ENCODE measurements around the gene RRP8. TPM values are rescaled to one million over a fixed set of nuclear protein-coding genes. Genes with fewer than 3 reads are reported as not detected.
A peak's percentile ranks its signal among the peaks of the same experiment; 100 is the strongest.

The RRP8 gene
- total and polyA plus RNA-seq, 9 of the 15 experiments (the other 6 are each of a cell fraction or from before 2014, with no cell fraction given): 5.7 to 47.3 (median 32.6) TPM

- peak in 2 of 3 experiments; percentile 65 to 93; a peak in 4 of 6 replicates for TF ChIP-seq ZBTB11 (CRISPR knock-in tag; IDR thresholded peaks at IDR 0.05)
- no peak for TF ChIP-seq POLR3G (IDR thresholded peaks at IDR 0.05; ENCODE audit: extremely low read depth, insufficient read length, insufficient replicate concordance)
- TF ChIP-seq CHD4 (IDR thresholded peaks at IDR 0.05; ENCODE audit: insufficient read depth, insufficient replicate concordance, low read depth, low read length, poor library complexity, severe bottlenecking): no peak
- TF ChIP-seq SRSF9 (IDR thresholded peaks at IDR 0.05; ENCODE audit: borderline replicate concordance, low read depth, low read length): no peak
- no peak for TF ChIP-seq ILF3 (IDR thresholded peaks at IDR 0.05; ENCODE audit: borderline replicate concordance)
- TF ChIP-seq FOXJ3 (CRISPR knock-in tag; IDR thresholded peaks at IDR 0.05): no peak
- TF ChIP-seq DDX20 (tag; IDR thresholded peaks at IDR 0.05; ENCODE audit: low read depth): no peak
- no peak for TF ChIP-seq MCM3 (IDR thresholded peaks at IDR 0.05)
- no peak for TF ChIP-seq SETDB1 (IDR thresholded peaks at IDR 0.05; ENCODE audit: low read length)
- TF ChIP-seq HSF4 (CRISPR knock-in tag; IDR thresholded peaks at IDR 0.05; ENCODE audit: borderline replicate concordance): no peak
- no peak for TF ChIP-seq ZNF668 (CRISPR knock-in tag; IDR thresholded peaks at IDR 0.05)
- no peak for TF ChIP-seq USF2 (CRISPR knock-in tag; IDR thresholded peaks at IDR 0.05)
- no peak for TF ChIP-seq SP2 (IDR thresholded peaks at IDR 0.05; ENCODE audit: extremely low read depth, low read depth, low read length, poor library complexity, severe bottlenecking)
- peak; percentile 52; the same call in 1 of the 2 replicates for TF ChIP-seq GMEB1 (CRISPR knock-in tag; IDR thresholded peaks at IDR 0.05)
- no peak; the same call in 1 of the 2 replicates for TF ChIP-seq HMGXB4 (CRISPR knock-in tag; IDR thresholded peaks at IDR 0.05)
- TF ChIP-seq MITF (IDR thresholded peaks at IDR 0.05): no peak
Observed at GRCh38 chr11:6612213-6613041, 9.0 kb upstream of the RRP8 start, which contains the start of gene TAF10 (continued).

Data from K562 (cell line).